T-helper 2 cell treated with Interferon-gamma antibody and Interleukin-4, amounts not matched to agents 5 μg/mL and 100 μg/mL, for 36 hours (primary cell): ENCODE measurements around the gene TMIE.

Experiments
- DNase-seq: peaks from one replicate; pipeline ENCODE4 v3.0.0; 2021; ENCODE audit warnings: low spot score
- H3K27ac Mint-ChIP-seq: one replicate; pipeline ENCODE4 v1.8.0; 2021; ENCODE audit warnings: mild to moderate bottlenecking, mixed read lengths
- H3K27me3 Mint-ChIP-seq: one replicate; pipeline ENCODE4 v1.8.0; 2021; ENCODE audit warnings: low read depth, mixed read lengths
- H3K36me3 Mint-ChIP-seq: one replicate; pipeline ENCODE4 v1.8.0; 2021; ENCODE audit warnings: low read depth, mixed read lengths
- H3K4me1 Mint-ChIP-seq: one replicate; pipeline ENCODE4 v1.8.0; 2021; ENCODE audit warnings: low read depth, mixed read lengths
- H3K4me3 Mint-ChIP-seq: one replicate; pipeline ENCODE4 v1.8.0; 2022; ENCODE audit warnings: mild to moderate bottlenecking, moderate library complexity, mixed read lengths
- H3K9me3 Mint-ChIP-seq: one replicate; pipeline ENCODE4 v1.8.0; 2021; ENCODE audit warnings: mixed read lengths

TMIE gene

GRCh38 chr3:46701181-46701939 lies at the start of gene TMIE:
Gene TMIE (plus strand): TSS chr3:46701392. CDS start chr3:46701488, 96 bp downstream.
- peaks cover 34% of the 10 kb centered on the region for H3K27me3 Mint-ChIP-seq
- H3K36me3 Mint-ChIP-seq: no peaks in the 10 kb centered on the region
- H3K4me3 Mint-ChIP-seq: peak within 1 kb of the TSS; percentile 24
- DNase-seq: no peak
- peak within 1 kb of the TSS; percentile 62 for H3K27ac Mint-ChIP-seq
- H3K4me1 Mint-ChIP-seq: no peaks in the 10 kb centered on the region
- H3K9me3 Mint-ChIP-seq: no peaks in the 10 kb centered on the region

GRCh38 chr3:46655271-46655670 lies 45.9 kb upstream of the TMIE start:
- no peak for DNase-seq
- H3K9me3 Mint-ChIP-seq: peaks cover 12% of the 10 kb centered on the region
- peaks cover 19% of the 10 kb centered on the region for H3K27me3 Mint-ChIP-seq

GRCh38 chr3:46656778-46657556 lies 44.2 kb upstream of the TMIE start:
- Mint-ChIP-seq H3K4me3 (no peak overlapping the region), H3K27ac (no peak overlapping the region), H3K4me1 (peaks cover 2% of the 10 kb centered on the region), H3K27me3 (peaks cover 7% of the 10 kb centered on the region), H3K9me3 (peaks cover 6% of the 10 kb centered on the region), H3K36me3 (no peaks in the 10 kb centered on the region)
- DNase-seq: no peak

More at GRCh38 chr3:46655271-46655670, 45.9 kb upstream of the TMIE start:
- no peaks in the 10 kb centered on the region for H3K36me3 Mint-ChIP-seq
- H3K4me1 Mint-ChIP-seq: peaks cover 2% of the 10 kb centered on the region
- no peak overlapping the region for H3K27ac Mint-ChIP-seq
- no peak overlapping the region for H3K4me3 Mint-ChIP-seq

GRCh38 chr3:46659285-46659684 lies 41.9 kb upstream of the TMIE start:
- H3K27ac Mint-ChIP-seq: no peak overlapping the region
- H3K36me3 Mint-ChIP-seq: no peaks in the 10 kb centered on the region
- H3K4me1 Mint-ChIP-seq: peaks cover 2% of the 10 kb centered on the region
- DNase-seq: no peak
- H3K9me3 Mint-ChIP-seq: no peaks in the 10 kb centered on the region
- H3K4me3 Mint-ChIP-seq: no peak overlapping the region
- H3K27me3 Mint-ChIP-seq: peaks cover 6% of the 10 kb centered on the region

GRCh38 chr3:46660003-46660402 lies 41.2 kb upstream of the TMIE start:
- no peak for DNase-seq
- no peaks in the 10 kb centered on the region for H3K9me3 Mint-ChIP-seq
- H3K4me3 Mint-ChIP-seq: no peak overlapping the region
- H3K27ac Mint-ChIP-seq: no peak overlapping the region
- H3K36me3 Mint-ChIP-seq: no peaks in the 10 kb centered on the region
- peaks cover 2% of the 10 kb centered on the region for H3K4me1 Mint-ChIP-seq
- peaks cover 3% of the 10 kb centered on the region for H3K27me3 Mint-ChIP-seq

GRCh38 chr3:46660543-46661523 lies 40.4 kb upstream of the TMIE start:
- Mint-ChIP-seq H3K4me1 (peaks cover 2% of the 10 kb centered on the region), H3K27me3 (peaks cover 3% of the 10 kb centered on the region), H3K9me3 (no peaks in the 10 kb centered on the region), H3K4me3 (no peak overlapping the region), H3K27ac (no peak overlapping the region), H3K36me3 (no peaks in the 10 kb centered on the region)
- no peak for DNase-seq

GRCh38 chr3:46661776-46662766 lies 39.1 kb upstream of the TMIE start:
- H3K36me3 Mint-ChIP-seq: no peaks in the 10 kb centered on the region
- DNase-seq: no peak
- no peak overlapping the region for H3K27ac Mint-ChIP-seq
- peaks cover 3% of the 10 kb centered on the region for H3K27me3 Mint-ChIP-seq
- no peaks in the 10 kb centered on the region for H3K9me3 Mint-ChIP-seq
- H3K4me1 Mint-ChIP-seq: peaks cover 2% of the 10 kb centered on the region
- H3K4me3 Mint-ChIP-seq: no peak overlapping the region

- no peaks in the 10 kb centered on the region for H3K9me3 Mint-ChIP-seq
- no peaks in the 10 kb centered on the region for H3K36me3 Mint-ChIP-seq
- H3K27ac Mint-ChIP-seq: no peak overlapping the region
- H3K27me3 Mint-ChIP-seq: peaks cover 3% of the 10 kb centered on the region
- H3K4me3 Mint-ChIP-seq: no peak overlapping the region
- no peaks in the 10 kb centered on the region for H3K4me1 Mint-ChIP-seq
- DNase-seq: no peak
Observed at GRCh38 chr3:46662771-46663551, 38.2 kb upstream of the TMIE start.

GRCh38 chr3:46663591-46664135 lies 37.5 kb upstream of the TMIE start:
- Mint-ChIP-seq H3K4me3 (no peak overlapping the region), H3K4me1 (no peaks in the 10 kb centered on the region), H3K36me3 (no peaks in the 10 kb centered on the region), H3K27ac (no peak overlapping the region), H3K27me3 (peaks cover 3% of the 10 kb centered on the region), H3K9me3 (no peaks in the 10 kb centered on the region)
- DNase-seq: no peak

- Mint-ChIP-seq H3K27me3 (peaks cover 3% of the 10 kb centered on the region), H3K4me3 (no peak overlapping the region)
Observed at GRCh38 chr3:46664188-46664970, 36.8 kb upstream of the TMIE start.

GRCh38 chr3:46664971-46665762 lies 36.0 kb upstream of the TMIE start:
- no peaks in the 10 kb centered on the region for H3K36me3 Mint-ChIP-seq
- DNase-seq: no peak
- H3K9me3 Mint-ChIP-seq: no peaks in the 10 kb centered on the region
- no peak overlapping the region for H3K27ac Mint-ChIP-seq
- H3K4me3 Mint-ChIP-seq: no peak overlapping the region
- no peaks in the 10 kb centered on the region for H3K27me3 Mint-ChIP-seq
- H3K4me1 Mint-ChIP-seq: no peaks in the 10 kb centered on the region

More at GRCh38 chr3:46664188-46664970, 36.8 kb upstream of the TMIE start:
- no peaks in the 10 kb centered on the region for H3K4me1 Mint-ChIP-seq
- no peaks in the 10 kb centered on the region for H3K36me3 Mint-ChIP-seq
- no peaks in the 10 kb centered on the region for H3K9me3 Mint-ChIP-seq
- no peak overlapping the region for H3K27ac Mint-ChIP-seq
- DNase-seq: no peak
